Esophagus squamous epithelium (tissue), 4 donors: ENCODE measurements around the gene HERC4.

ENCODE experiments used
- POLR2A ChIP-seq, 4 donors: fragments of 450-650 bp; IDR thresholded peaks; one replicate each; pipeline ENCODE4 v1.6.1; 2017; ENCODE audit warnings: antibody characterized with exemption in 4 of 4, mild to moderate bottlenecking in 4 of 4, moderate library complexity in 3 of 4
- TF ChIP-seq, protein P1 (sequence below), 6 experiments: fragments of 450-650 bp in 4 of 6; fragments of 200-600 bp in 2 of 6; sonication (generic) in 2 of 6; IDR thresholded peaks; one replicate each; pipeline ENCODE4 v1.5.1; 2016 to 2019; ENCODE audit warnings: antibody characterized with exemption in 6 of 6, mild to moderate bottlenecking in 4 of 6, moderate library complexity in 4 of 6

DNA sequence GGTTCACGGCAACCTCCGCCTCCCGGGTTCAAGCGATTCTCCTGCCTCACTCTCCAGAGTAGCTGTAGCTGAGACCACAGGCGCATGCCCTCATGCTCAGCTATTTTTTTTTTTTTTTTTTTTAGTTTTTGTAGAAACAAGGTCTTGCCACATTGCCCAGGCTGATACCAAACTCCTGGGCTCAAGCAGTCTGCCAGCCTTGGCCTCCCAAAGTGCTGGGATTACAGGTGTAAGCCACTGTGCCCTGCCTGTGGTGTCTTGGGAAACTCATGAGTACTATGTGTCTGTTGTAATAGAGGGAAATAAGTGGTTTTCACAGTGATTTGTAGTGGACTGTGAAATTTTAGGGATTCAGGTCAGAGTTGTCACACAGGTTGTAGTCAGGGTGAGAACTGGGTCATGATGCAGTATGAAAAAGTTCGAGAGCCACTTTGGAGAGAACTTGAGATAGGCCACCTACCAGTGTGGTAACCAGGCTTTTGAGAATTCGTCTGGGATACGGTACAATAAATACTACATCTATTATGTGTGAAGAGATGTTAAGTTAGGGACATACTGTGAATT is 160.2 kb downstream of the HERC4 start:
- TF ChIP-seq, protein P1, sequence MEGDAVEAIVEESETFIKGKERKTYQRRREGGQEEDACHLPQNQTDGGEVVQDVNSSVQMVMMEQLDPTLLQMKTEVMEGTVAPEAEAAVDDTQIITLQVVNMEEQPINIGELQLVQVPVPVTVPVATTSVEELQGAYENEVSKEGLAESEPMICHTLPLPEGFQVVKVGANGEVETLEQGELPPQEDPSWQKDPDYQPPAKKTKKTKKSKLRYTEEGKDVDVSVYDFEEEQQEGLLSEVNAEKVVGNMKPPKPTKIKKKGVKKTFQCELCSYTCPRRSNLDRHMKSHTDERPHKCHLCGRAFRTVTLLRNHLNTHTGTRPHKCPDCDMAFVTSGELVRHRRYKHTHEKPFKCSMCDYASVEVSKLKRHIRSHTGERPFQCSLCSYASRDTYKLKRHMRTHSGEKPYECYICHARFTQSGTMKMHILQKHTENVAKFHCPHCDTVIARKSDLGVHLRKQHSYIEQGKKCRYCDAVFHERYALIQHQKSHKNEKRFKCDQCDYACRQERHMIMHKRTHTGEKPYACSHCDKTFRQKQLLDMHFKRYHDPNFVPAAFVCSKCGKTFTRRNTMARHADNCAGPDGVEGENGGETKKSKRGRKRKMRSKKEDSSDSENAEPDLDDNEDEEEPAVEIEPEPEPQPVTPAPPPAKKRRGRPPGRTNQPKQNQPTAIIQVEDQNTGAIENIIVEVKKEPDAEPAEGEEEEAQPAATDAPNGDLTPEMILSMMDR (IDR thresholded peaks at IDR 0.05), result no peak
- no peak for TF ChIP-seq POLR2A (IDR thresholded peaks at IDR 0.05)
